ENCODE results near the gene COASY.
"Not testable (repeated sequence)": the region's sequence is repeated elsewhere in the genome, so short reads cannot be mapped to it uniquely, and the experiment has no call there.

The COASY gene

GRCh38 chr17:42541041-42541833 is 20.7 kb upstream of the COASY start:
- peaks cover 22% of the 10 kb centered on the region for H3K79me2 ChIP-seq (ENCODE audit: low read length)
- no peaks in the 10 kb centered on the region for H3K9me3 ChIP-seq (ENCODE audit: insufficient read depth, low read length)
- no peak overlapping the region for H2AFZ ChIP-seq (ENCODE audit: low read depth, low read length)
- H4K20me1 ChIP-seq (ENCODE audit: insufficient read depth, low read length), result peaks cover 13% of the 10 kb centered on the region; the same call in 1 of the 2 replicates
- peaks cover 14% of the 10 kb centered on the region for H3K4me1 ChIP-seq (ENCODE audit: low read length)
- H3K4me2 ChIP-seq (ENCODE audit: low read length), result no peak overlapping the region
- H3K36me3 ChIP-seq (replicated peaks; ENCODE audit: low read depth, low read length), result peaks cover 33% of the 10 kb centered on the region
- TF ChIP-seq CTCF (IDR thresholded peaks at IDR 0.05; ENCODE audit: low read depth, low read length), result no peak
- TF ChIP-seq EZH2phosphoT487 (IDR thresholded peaks at IDR 0.05; ENCODE audit: low read depth), result no peak
- no peak overlapping the region for H3K27ac ChIP-seq (ENCODE audit: low read length)
- H3K9ac ChIP-seq (ENCODE audit: low read length), result no peak overlapping the region
- no peak overlapping the region for H3K4me3 ChIP-seq (ENCODE audit: low read length)
- H3K27me3 ChIP-seq (ENCODE audit: low read depth, low read length), result no peaks in the 10 kb centered on the region

GRCh38 chr17:42543190-42544079 is 18.5 kb upstream of the COASY start:
- no peak overlapping the region for H3K4me2 ChIP-seq (ENCODE audit: low read length)
- H3K27me3 ChIP-seq (ENCODE audit: low read depth, low read length), result no peaks in the 10 kb centered on the region
- no peak overlapping the region for H3K4me3 ChIP-seq (ENCODE audit: low read length)
- H3K9ac ChIP-seq (ENCODE audit: low read length), result no peak overlapping the region
- H3K36me3 ChIP-seq (replicated peaks; ENCODE audit: low read depth, low read length), result peaks cover 27% of the 10 kb centered on the region
- H4K20me1 ChIP-seq (ENCODE audit: insufficient read depth, low read length), result no peaks in the 10 kb centered on the region; the same call in 1 of the 2 replicates
- no peaks in the 10 kb centered on the region for H3K9me3 ChIP-seq (ENCODE audit: insufficient read depth, low read length)
- no peaks in the 10 kb centered on the region for H3K79me2 ChIP-seq (ENCODE audit: low read length)
- H3K4me1 ChIP-seq (ENCODE audit: low read length), result no peaks in the 10 kb centered on the region
- TF ChIP-seq EZH2phosphoT487 (IDR thresholded peaks at IDR 0.05; ENCODE audit: low read depth) (no peak), CTCF (IDR thresholded peaks at IDR 0.05; ENCODE audit: low read depth, low read length) (no peak)
- H2AFZ ChIP-seq (ENCODE audit: low read depth, low read length), result no peak overlapping the region
- H3K27ac ChIP-seq (ENCODE audit: low read length), result no peak overlapping the region

GRCh38 chr17:42544874-42545283 is 17.1 kb upstream of the COASY start:
- Histone ChIP-seq H3K9ac (ENCODE audit: low read length) (no peak overlapping the region), H3K4me3 (ENCODE audit: low read length) (no peak overlapping the region), H3K4me1 (ENCODE audit: low read length) (no peaks in the 10 kb centered on the region), H3K27me3 (ENCODE audit: low read depth, low read length) (no peaks in the 10 kb centered on the region), H3K4me2 (ENCODE audit: low read length) (no peak overlapping the region), H3K79me2 (ENCODE audit: low read length) (no peaks in the 10 kb centered on the region), H3K9me3 (ENCODE audit: insufficient read depth, low read length) (no peaks in the 10 kb centered on the region), H4K20me1 (ENCODE audit: insufficient read depth, low read length) (no peaks in the 10 kb centered on the region), H3K36me3 (replicated peaks; ENCODE audit: low read depth, low read length) (peaks cover 18% of the 10 kb centered on the region), H3K27ac (ENCODE audit: low read length) (no peak overlapping the region), H2AFZ (ENCODE audit: low read depth, low read length) (no peak overlapping the region)
- TF ChIP-seq CTCF (IDR thresholded peaks at IDR 0.05; ENCODE audit: low read depth, low read length) (no peak), EZH2phosphoT487 (IDR thresholded peaks at IDR 0.05; ENCODE audit: low read depth) (no peak)

- H3K4me2 ChIP-seq (ENCODE audit: low read length); H3K27me3 ChIP-seq (ENCODE audit: low read depth, low read length); H2AFZ ChIP-seq (ENCODE audit: low read depth, low read length); H3K27ac ChIP-seq (ENCODE audit: low read length); H3K79me2 ChIP-seq (ENCODE audit: low read length); H3K4me1 ChIP-seq (ENCODE audit: low read length); H4K20me1 ChIP-seq (ENCODE audit: insufficient read depth, low read length); H3K9ac ChIP-seq (ENCODE audit: low read length); H3K9me3 ChIP-seq (ENCODE audit: insufficient read depth, low read length); H3K4me3 ChIP-seq (ENCODE audit: low read length): not testable (repeated sequence)
- peaks cover 15% of the 10 kb centered on the region for H3K36me3 ChIP-seq (replicated peaks; ENCODE audit: low read depth, low read length)
These were observed 16.0 kb upstream of the COASY start for GRCh38 chr17:42545755-42546505.

All from OCI-LY3 (cell line).